Skin of body (tissue), 2 donors: ENCODE results near the gene NAV2. TPM values are rescaled to one million over a fixed set of nuclear protein-coding genes. Genes with fewer than 3 reads are reported as not detected.

Experiments
- DNase-seq: peaks from one replicate; lab custom pipeline; 2025; lab: John Stamatoyannopoulos, UW
- total RNA-seq: library from RNA; depleted of rRNA; stranded (reverse); fragments of >200 nt; gene quantifications from one replicate; pipeline ENCODE4 v1.2.3, GENCODE V29; 2014

The NAV2 gene
- total RNA-seq, 1 donor from 2014 or later = 13.6 TPM

DNA sequence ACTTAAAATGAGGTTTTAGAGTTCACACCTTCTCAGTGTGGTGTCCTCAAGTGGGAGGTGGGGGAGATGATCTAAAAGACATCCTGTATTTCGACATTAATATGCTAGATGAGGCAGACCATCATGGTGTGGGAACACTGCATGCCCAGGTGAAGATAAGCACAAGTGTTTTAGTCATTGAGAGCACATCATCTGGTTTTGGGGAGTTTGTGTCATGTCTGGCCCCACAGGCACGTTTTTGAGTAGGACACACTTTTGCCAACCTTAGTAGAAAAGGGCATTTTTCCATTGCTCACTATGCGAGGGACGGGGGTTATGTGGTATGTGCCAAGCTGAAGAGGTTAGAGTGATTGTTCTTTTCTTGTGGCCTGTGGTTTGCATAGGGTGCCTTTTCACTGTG, 258.3 kb downstream of the NAV2 start:
- DNase-seq = no peak

DNA sequence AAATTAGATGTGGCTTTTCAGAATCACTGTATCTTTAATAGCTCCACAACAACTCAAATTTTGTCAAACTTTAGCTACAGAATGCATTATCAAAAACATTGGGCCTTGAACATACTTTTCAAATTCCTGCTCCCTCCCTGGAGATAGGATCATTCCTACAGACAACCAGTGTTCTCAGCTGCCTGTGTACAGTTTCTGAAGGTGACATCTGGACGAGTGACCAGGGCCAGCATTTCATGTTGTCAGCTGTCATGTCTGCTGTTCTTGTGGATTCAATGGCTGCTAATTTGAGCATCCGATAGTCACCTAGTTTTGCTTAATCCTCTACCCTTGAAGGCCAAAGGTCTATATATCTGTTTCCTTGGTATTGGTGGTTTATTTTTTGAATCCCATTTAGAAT, 259.5 kb downstream of the NAV2 start:
- no peak for DNase-seq

DNA sequence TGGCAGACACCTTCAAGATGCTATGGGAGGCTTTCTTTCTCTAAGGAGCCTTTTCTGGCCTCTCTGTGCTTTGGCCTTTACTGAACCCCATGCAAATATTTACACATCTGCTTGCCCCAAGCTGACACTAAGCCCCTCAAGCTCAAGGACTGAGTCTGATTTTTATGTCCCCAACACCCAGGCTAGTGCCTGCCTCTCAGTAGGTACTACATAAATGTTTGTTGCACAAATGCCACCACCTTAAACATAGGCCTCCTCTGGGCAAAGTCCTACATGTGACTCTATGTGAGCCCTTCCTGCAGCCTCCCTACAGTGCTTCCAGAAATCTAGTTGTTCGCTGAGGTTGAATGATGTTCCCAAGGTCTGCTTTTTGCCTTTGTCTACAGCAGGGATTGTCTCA, 260.0 kb downstream of the NAV2 start:
- no peak for DNase-seq

DNA sequence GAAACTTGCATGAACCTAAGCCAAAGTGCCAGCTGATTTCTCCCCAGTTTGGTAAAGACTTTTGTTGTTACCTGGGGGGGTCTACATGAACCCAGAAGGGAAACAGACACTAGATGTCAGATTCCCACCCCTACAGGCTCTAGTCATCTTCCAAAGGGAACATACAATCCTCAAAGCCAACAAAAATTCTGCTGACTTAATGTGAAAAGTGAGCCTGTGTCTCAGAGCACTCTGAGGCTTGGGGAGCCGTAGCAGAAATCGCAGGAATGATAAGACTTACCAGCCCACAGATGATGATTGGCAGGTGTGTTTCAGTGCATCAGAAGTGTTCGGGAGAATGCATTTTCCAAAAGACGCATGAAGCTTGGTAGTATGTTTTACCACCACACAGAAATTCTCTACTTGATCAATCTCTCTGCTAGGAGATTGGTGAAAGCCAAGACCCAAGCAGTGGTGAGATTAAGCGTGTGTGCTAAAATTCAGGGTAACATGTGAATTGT, 260.5 kb downstream of the NAV2 start:
- no peak for DNase-seq

- no peak for DNase-seq
Observed at GRCh38 chr11:19974886-19975285, 262.2 kb downstream of the NAV2 start.

GRCh38 chr11:19975414-19975990, 262.9 kb downstream of the NAV2 start:
- DNase-seq = no peak

DNA sequence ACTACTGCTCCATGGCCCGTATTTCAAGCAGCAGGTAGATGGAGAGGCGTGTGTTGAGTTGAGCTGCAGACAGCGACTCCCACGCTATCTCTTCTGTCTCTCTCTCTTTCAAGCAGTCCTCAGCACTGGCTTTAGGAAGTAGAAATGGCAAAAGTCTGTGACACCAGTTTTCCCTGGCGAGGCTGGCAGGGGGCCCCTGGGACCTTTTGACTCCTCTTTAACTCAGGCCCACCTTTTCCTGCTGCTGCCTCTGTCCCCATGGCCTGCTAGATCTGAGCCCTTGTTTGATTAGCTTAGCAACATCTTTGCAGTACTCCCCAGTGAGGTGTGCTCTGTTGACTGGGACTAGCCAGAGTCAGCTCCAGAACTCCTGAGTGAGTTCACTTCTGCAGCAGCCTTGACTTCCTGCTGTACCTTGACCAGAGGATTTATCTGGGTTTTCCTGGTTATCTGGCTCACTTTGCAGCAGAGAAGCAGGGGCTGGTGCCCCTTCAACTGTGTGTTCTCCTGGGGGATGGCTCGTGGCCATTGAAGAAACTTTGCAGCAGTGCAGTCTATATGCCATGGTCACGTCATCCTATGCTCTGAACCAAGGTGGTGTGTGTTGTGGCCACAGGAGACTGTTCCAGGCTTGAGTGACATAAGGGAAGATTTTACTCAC, 263.8 kb downstream of the NAV2 start:
- no peak for DNase-seq

DNA sequence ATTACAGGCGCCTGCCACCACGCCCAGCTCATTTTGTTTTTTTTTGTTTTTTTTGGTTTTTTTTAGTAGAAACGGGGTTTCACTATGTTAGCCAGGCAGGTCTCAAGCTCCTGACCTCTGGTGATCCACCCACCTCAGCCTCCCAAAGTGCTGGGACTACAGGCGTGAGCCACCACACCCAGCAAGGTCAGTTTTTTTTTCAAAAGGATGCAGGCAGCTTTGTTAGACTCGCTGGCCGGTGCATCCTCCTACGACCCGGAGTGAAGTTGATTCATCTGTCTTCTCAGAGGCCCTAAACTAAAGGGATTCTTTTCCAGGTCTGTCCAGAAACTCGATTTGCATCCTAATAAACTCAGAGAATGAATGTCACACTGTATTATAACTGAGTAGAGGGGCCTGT, 265.3 kb downstream of the NAV2 start:
- DNase-seq = no peak

DNA sequence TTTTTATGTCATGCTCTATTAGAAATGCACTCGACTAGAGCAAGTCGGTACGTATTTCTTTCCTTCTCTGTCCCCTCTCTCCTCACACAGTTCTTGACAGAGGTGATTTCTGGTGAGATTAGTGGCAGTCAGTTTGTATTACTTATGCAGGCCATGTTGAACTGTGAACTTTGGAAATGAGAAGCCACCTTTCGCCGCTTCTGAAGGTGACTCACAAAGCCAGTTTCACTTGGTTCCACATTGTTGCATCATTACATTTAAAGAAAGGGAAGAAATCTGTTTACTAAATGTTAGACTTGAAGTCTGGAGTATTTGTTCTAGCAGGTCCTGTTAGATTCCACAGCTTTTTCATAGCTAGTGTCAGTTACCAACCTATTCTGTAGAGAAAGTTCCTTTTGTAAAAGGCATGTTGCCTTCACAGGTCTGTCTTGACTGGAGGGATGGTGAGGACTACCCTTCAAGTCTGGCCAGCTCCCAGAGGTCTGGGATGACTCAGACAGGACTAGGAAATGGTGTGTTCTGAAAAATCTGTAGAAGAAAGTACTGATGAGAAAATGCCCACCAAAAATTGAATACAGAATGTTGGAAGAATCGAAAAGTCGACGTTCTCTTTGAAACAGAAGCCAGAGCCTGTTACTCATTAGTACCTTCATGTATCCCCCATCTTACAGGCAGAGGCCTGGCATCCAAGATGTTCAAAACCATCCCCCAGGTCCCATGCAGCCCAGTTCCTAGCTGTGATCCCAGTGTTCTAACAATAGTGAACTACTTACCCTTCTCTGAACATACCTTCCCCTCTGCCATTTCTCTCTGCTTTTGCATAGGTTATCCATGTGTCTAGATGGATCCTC, 266.3 kb downstream of the NAV2 start:
- DNase-seq = no peak

GRCh38 chr11:19979519-19979845, 266.8 kb downstream of the NAV2 start:
- DNase-seq = no peak

DNA sequence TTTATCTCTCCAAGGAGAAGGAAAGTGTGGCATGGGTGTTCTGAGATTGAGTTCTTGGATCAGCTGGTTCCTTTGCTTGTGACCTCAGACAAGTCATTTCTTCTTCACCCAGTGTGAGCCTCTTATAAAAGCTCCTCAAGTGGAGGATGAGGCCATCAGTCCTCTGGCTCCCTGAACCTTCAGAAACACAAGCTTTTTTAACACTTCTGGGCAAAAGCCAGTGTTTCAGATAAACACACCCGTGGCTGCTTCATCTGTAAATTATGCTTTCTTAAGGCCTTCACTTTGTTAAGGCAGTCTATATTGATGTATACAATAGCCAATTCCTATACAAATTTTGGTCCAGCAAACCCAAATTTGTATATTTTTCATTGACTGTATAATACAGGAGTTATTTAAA, 267.8 kb downstream of the NAV2 start:
- no peak for DNase-seq

- DNase-seq = no peak
Observed at GRCh38 chr11:19980957-19981669, 268.5 kb downstream of the NAV2 start.

GRCh38 chr11:19982774-19983495, 270.3 kb downstream of the NAV2 start:
- DNase-seq = no peak

DNA sequence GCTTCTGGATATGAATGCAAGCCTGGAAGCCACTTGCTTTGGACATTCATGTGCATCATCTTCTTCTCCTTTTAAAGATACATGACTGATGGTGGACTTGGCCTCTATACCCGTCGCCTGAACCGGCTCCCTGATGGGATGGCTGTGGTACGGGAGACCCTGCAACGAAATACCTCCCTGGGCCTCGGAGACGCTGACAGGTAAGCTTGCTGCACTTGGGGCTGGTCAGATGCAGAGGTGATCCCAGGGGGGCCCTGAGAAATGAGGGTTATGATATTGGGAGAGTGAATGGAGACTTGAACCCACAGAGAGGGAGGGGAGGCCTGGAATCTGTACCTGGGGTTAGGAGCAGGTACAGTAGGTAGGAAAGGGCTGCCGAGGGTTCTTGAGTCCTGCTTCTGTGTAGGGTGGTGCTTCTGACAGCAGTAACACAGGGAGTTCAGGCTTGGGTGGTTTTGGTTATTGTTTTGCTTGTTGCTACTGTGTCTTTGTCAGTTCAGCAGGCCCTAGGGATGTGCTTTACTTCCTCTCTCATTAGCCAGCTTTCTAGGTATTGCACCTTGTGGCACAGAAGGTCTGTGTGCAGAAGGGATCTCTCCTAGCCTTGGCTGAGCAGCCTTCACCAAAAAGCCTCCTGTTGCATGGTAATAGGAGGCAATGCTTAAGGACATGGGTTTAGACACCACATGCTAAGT, 271.6 kb downstream of the NAV2 start:
- no peak for DNase-seq

DNA sequence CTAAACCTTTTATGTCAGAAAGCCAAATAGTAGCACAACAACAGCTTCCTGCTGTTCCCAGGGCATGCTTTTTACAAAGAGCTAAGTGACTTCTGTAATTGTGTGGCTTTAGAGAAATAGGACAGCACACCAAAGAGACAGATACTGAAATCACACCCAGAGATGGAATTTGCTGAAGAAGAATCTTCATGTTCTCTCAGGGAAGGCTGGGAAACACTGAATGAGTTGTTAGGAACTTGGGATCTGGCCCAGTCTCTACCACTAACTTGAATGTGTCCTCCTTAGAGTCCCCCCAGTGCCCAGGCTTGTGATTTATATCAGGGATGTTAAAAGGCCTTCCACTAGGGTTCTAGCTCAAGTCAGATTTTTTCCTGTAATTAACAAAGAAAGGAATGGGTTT, 272.5 kb downstream of the NAV2 start:
- DNase-seq = no peak

- no peak for DNase-seq
Observed at GRCh38 chr11:19987331-19987801, 274.7 kb downstream of the NAV2 start.

DNA sequence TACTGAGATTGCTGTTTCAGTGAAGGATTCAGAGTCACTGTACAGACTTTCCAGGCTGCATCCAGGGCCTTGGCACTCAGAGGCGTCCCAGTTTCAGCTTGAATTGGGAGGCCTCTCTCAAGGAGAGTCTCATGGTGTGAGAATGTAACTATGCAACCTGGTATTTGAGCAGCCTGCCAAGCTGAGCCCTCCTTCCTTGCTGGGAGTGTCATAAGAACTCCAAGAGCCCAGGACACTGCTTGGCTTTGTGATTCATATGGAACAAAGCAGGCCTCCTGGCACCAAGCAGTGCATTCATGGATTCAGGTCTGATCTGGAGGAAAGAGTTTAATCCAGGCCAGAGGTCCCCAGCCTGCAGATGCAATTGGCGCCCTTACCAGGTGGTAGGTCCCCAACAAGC, 276.0 kb downstream of the NAV2 start:
- DNase-seq = peak; percentile 2

GRCh38 chr11:19989191-19989590, 276.6 kb downstream of the NAV2 start:
- DNase-seq = no peak

DNA sequence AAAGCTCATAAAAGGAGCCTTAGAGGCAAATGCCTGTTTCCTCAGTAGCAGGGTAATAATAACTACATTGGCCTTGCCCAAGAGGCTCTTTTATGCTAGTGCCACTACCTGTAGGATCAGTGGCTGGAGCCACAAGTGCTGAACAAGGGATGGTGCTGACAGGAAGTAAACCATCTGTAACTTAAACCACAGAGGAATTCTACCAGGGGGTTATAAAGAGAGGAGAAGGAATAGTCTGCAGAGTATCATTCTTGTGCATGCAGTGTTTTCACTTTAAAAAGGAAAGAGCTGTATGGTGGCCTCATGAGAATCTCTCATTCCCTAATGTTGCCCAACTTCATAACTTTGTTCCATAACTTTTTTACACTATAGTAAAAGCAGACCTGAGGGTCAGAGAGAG, 279.5 kb downstream of the NAV2 start:
- DNase-seq = no peak

- DNase-seq = no peak
Observed at GRCh38 chr11:19992998-19993397, 280.4 kb downstream of the NAV2 start.

DNA sequence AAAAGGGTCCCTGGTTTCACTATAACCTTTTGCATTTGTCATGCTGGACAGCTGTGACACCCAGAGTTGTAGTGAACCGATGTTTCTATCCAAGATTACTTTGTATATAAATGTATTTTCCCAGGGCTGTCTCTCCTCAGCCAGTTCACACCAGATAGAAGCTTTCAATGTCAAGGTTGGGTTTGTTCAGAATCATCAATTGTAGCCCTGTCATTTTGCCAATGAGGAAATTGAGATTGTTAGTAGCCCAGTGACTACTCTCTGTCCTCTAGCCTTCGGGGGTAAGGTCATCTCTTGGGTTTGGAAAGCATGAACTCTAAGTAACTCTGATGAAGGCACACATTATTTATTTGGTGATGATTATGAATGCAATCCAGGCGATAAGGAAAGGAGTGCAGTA, 282.0 kb downstream of the NAV2 start:
- DNase-seq = no peak
